HepG2 (cell line): Measurements from ENCODE around the gene SAPCD2. TPM values are rescaled to one million over a fixed set of nuclear protein-coding genes. Genes with fewer than 3 reads are reported as not detected.

ENCODE experiments used
- HNRNPLL ChIP-seq: fragments of 200-400 bp; formaldehyde crosslinking; IDR thresholded peaks from 2 replicates; pipeline ENCODE4 v1.6.1; 2017; ENCODE audit warnings: mild to moderate bottlenecking, low read depth, low read length; ENCODE audit not compliant: poor library complexity, severe bottlenecking
- KDM2A ChIP-seq: sonication (generic); formaldehyde crosslinking; IDR thresholded peaks from 2 replicates; pipeline ENCODE4 v1.4.0; 2020; ENCODE audit warnings: low read depth, missing genetic modification reagents, borderline replicate concordance
- PHF8 ChIP-seq: sonication (generic); formaldehyde crosslinking; IDR thresholded peaks from 2 replicates; pipeline ENCODE4 v1.5.0; 2020; ENCODE audit warnings: missing genetic modification reagents
- ZNF749 ChIP-seq: sonication (generic); formaldehyde crosslinking; IDR thresholded peaks from 2 replicates; pipeline ENCODE4 v1.8.0; 2022; ENCODE audit warnings: mild to moderate bottlenecking, missing genetic modification reagents, moderate library complexity, borderline replicate concordance
- polyA plus RNA-seq, 8 experiments: library from polyadenylated mRNA; depleted of rRNA in 3 of 8; stranded (reverse) in 7 of 8; unstranded in 1 of 8; fragments of >200 nt; fragmentation: Illumina TruSeq in 4 of 8; extraction: Trizol in 4 of 8; gene quantifications; 2 replicates each; pipeline versions ENCODE4 v1.2.1 to v1.2.3, GENCODE V29; 2011 to 2016; ENCODE audit warnings: low read depth in 4 of 8, missing spikeins in 1 of 8, mixed read lengths in 1 of 8; ENCODE audit not compliant: insufficient read depth in 1 of 8
- total RNA-seq, 5 experiments: library from RNA; depleted of rRNA; stranded (reverse); fragments of >200 nt; fragmentation: Illumina TruSeq; extraction: Trizol; gene quantifications; 2 replicates each; pipeline ENCODE4 v1.2.3, GENCODE V29; 2016; ENCODE audit warnings: low read depth in 1 of 5
- TF ChIP-seq, protein P1 (sequence below): sonication (generic); formaldehyde crosslinking; IDR thresholded peaks from 2 replicates; pipeline ENCODE4 v1.5.1; 2020; ENCODE audit warnings: mild to moderate bottlenecking, missing genetic modification reagents, borderline replicate concordance
- TF ChIP-seq, protein P2 (sequence below): sonication (generic); formaldehyde crosslinking; IDR thresholded peaks from 2 replicates; pipeline ENCODE4 v1.5.0; 2020; ENCODE audit warnings: mild to moderate bottlenecking, missing genetic modification reagents, borderline replicate concordance
- TF ChIP-seq, protein P3 (sequence below), 2 experiments: fragments of 450-650 bp in 1 of 2; sonication (generic) in 1 of 2; formaldehyde crosslinking in 1 of 2; IDR thresholded peaks; 2 replicates each; pipeline versions ENCODE4 v1.6.1 to v1.8.0; 2016 to 2022; ENCODE audit warnings: antibody characterized with exemption in 1 of 2, mild to moderate bottlenecking in 1 of 2, missing genetic modification reagents in 1 of 2

SAPCD2 gene
- total and polyA plus RNA-seq, 2 of the 13 experiments (the other 11 are each of a cell fraction or from before 2014, with no cell fraction given): 21.9 to 42.8 TPM

DNA sequence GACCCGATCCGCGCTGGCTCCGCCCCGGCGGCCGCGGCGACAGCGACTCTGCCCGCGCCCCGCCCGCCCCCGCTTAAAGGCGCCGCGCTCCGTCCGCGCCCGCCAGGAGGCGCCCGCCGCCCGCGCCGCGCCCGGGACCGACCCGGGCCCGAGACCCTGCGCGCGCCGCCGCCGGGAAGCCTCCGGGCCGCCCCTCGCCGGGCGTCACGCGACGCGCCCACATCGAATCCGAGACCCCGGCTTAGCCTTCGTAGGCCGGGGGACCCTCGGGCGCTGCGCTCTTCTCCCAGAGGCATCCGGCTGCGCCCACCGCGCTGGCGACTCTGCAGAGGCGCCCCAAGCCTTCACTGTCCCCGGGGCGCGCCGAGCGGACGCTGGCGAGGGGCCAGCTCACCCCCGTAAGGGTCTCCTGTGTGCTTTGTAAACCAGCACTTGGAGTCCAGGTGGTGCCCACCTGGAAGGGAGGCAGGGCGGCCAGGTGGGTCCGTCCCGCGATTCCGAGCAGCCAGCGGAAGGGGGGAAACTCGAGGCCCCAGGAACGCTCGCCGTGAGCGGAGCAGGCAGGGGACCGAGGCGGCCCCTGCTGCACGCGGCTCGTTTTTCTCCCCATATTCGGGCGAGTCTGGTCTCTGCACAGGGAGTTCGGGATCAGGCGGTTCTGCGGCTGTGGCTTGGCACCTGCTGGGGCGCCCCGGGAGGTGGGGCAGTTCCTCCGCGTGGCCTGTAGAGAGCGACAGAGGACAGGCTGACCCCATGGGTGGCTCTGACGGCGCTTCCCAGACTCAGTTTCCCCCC lies 41.9 kb downstream of the SAPCD2 start (continued):
- TF ChIP-seq, protein P1, sequence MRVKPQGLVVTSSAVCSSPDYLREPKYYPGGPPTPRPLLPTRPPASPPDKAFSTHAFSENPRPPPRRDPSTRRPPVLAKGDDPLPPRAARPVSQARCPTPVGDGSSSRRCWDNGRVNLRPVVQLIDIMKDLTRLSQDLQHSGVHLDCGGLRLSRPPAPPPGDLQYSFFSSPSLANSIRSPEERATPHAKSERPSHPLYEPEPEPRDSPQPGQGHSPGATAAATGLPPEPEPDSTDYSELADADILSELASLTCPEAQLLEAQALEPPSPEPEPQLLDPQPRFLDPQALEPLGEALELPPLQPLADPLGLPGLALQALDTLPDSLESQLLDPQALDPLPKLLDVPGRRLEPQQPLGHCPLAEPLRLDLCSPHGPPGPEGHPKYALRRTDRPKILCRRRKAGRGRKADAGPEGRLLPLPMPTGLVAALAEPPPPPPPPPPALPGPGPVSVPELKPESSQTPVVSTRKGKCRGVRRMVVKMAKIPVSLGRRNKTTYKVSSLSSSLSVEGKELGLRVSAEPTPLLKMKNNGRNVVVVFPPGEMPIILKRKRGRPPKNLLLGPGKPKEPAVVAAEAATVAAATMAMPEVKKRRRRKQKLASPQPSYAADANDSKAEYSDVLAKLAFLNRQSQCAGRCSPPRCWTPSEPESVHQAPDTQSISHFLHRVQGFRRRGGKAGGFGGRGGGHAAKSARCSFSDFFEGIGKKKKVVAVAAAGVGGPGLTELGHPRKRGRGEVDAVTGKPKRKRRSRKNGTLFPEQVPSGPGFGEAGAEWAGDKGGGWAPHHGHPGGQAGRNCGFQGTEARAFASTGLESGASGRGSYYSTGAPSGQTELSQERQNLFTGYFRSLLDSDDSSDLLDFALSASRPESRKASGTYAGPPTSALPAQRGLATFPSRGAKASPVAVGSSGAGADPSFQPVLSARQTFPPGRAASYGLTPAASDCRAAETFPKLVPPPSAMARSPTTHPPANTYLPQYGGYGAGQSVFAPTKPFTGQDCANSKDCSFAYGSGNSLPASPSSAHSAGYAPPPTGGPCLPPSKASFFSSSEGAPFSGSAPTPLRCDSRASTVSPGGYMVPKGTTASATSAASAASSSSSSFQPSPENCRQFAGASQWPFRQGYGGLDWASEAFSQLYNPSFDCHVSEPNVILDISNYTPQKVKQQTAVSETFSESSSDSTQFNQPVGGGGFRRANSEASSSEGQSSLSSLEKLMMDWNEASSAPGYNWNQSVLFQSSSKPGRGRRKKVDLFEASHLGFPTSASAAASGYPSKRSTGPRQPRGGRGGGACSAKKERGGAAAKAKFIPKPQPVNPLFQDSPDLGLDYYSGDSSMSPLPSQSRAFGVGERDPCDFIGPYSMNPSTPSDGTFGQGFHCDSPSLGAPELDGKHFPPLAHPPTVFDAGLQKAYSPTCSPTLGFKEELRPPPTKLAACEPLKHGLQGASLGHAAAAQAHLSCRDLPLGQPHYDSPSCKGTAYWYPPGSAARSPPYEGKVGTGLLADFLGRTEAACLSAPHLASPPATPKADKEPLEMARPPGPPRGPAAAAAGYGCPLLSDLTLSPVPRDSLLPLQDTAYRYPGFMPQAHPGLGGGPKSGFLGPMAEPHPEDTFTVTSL (CRISPR knock-in tag): no peak; the same call in 1 of the 2 replicates
- TF ChIP-seq PHF8 (CRISPR knock-in tag) (no peak), ZNF749 (CRISPR knock-in tag) (no peak), HNRNPLL (peak; percentile 58), KDM2A (CRISPR knock-in tag) (peak; percentile 17; the same call in 1 of the 2 replicates)
- TF ChIP-seq, protein P2, sequence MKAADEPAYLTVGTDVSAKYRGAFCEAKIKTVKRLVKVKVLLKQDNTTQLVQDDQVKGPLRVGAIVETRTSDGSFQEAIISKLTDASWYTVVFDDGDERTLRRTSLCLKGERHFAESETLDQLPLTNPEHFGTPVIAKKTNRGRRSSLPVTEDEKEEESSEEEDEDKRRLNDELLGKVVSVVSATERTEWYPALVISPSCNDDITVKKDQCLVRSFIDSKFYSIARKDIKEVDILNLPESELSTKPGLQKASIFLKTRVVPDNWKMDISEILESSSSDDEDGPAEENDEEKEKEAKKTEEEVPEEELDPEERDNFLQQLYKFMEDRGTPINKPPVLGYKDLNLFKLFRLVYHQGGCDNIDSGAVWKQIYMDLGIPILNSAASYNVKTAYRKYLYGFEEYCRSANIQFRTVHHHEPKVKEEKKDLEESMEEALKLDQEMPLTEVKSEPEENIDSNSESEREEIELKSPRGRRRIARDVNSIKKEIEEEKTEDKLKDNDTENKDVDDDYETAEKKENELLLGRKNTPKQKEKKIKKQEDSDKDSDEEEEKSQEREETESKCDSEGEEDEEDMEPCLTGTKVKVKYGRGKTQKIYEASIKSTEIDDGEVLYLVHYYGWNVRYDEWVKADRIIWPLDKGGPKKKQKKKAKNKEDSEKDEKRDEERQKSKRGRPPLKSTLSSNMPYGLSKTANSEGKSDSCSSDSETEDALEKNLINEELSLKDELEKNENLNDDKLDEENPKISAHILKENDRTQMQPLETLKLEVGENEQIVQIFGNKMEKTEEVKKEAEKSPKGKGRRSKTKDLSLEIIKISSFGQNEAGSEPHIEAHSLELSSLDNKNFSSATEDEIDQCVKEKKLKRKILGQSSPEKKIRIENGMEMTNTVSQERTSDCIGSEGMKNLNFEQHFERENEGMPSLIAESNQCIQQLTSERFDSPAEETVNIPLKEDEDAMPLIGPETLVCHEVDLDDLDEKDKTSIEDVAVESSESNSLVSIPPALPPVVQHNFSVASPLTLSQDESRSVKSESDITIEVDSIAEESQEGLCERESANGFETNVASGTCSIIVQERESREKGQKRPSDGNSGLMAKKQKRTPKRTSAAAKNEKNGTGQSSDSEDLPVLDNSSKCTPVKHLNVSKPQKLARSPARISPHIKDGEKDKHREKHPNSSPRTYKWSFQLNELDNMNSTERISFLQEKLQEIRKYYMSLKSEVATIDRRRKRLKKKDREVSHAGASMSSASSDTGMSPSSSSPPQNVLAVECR (CRISPR knock-in tag): peak; percentile 51; the same call in 1 of the 2 replicates
- TF ChIP-seq, protein P3, sequence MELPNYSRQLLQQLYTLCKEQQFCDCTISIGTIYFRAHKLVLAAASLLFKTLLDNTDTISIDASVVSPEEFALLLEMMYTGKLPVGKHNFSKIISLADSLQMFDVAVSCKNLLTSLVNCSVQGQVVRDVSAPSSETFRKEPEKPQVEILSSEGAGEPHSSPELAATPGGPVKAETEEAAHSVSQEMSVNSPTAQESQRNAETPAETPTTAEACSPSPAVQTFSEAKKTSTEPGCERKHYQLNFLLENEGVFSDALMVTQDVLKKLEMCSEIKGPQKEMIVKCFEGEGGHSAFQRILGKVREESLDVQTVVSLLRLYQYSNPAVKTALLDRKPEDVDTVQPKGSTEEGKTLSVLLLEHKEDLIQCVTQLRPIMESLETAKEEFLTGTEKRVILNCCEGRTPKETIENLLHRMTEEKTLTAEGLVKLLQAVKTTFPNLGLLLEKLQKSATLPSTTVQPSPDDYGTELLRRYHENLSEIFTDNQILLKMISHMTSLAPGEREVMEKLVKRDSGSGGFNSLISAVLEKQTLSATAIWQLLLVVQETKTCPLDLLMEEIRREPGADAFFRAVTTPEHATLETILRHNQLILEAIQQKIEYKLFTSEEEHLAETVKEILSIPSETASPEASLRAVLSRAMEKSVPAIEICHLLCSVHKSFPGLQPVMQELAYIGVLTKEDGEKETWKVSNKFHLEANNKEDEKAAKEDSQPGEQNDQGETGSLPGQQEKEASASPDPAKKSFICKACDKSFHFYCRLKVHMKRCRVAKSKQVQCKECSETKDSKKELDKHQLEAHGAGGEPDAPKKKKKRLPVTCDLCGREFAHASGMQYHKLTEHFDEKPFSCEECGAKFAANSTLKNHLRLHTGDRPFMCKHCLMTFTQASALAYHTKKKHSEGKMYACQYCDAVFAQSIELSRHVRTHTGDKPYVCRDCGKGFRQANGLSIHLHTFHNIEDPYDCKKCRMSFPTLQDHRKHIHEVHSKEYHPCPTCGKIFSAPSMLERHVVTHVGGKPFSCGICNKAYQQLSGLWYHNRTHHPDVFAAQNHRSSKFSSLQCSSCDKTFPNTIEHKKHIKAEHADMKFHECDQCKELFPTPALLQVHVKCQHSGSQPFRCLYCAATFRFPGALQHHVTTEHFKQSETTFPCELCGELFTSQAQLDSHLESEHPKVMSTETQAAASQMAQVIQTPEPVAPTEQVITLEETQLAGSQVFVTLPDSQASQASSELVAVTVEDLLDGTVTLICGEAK (IDR thresholded peaks at IDR 0.05): no peak
- TF ChIP-seq, protein P3 (CRISPR knock-in tag; IDR thresholded peaks at IDR 0.05): no peak
